Uterus (tissue), 4 donors: ENCODE measurements around the gene ACTBL2. TPM values are rescaled to one million over a fixed set of nuclear protein-coding genes. Genes with fewer than 3 reads are reported as not detected.
A peak's percentile ranks its signal among the peaks of the same experiment; 100 is the strongest.

ENCODE experiments used
- DNase-seq, 2 donors: peaks; one replicate each; pipeline ENCODE4 v3.0.0-alpha.2; 2019 to 2020
- H3K27ac ChIP-seq, 2 donors: fragments of 200-600 bp; sonication (generic); 1 replicate in 1 of 2; 2 replicates in 1 of 2; pipeline ENCODE4 v1.5.1; 2016 to 2018
- H3K27me3 ChIP-seq, 2 donors: fragments of 200-600 bp; sonication (generic); one replicate each; pipeline ENCODE4 v1.5.1; 2018 to 2019; ENCODE audit warnings: control low read depth in 1 of 2
- H3K36me3 ChIP-seq, 2 donors: fragments of 200-600 bp; sonication (generic); one replicate each; pipeline ENCODE4 v1.5.1; 2019; ENCODE audit warnings: control low read depth in 1 of 2
- H3K4me1 ChIP-seq, 2 donors: fragments of 200-600 bp; sonication (generic); one replicate each; pipeline ENCODE4 v1.5.1; 2018 to 2019; ENCODE audit warnings: control low read depth in 1 of 2
- H3K4me3 ChIP-seq, 2 donors: fragments of 200-600 bp; sonication (generic); 1 replicate in 1 of 2; 2 replicates in 1 of 2; pipeline ENCODE4 v1.5.1; 2018 to 2019; ENCODE audit warnings: mild to moderate bottlenecking in 1 of 2
- H3K9me3 ChIP-seq, 2 donors: fragments of 200-600 bp; sonication (generic); one replicate each; pipeline ENCODE4 v1.5.1; 2019; ENCODE audit warnings: control low read depth in 1 of 2
- CTCF ChIP-seq, 4 experiments: fragments of 200-600 bp in 2 of 4; fragments of 450-650 bp in 2 of 4; sonication (generic) in 2 of 4; IDR thresholded peaks; one replicate each; pipeline ENCODE4 v1.5.1; 2016 to 2019; ENCODE audit warnings: antibody characterized with exemption in 4 of 4, mild to moderate bottlenecking in 2 of 4, moderate library complexity in 1 of 4
- POLR2A ChIP-seq, 2 donors: fragments of 450-650 bp; IDR thresholded peaks; one replicate each; pipeline ENCODE4 v1.6.1; 2016; ENCODE audit warnings: antibody characterized with exemption in 2 of 2, mild to moderate bottlenecking in 1 of 2, moderate library complexity in 1 of 2
- intact Hi-C: fragments of 100-400 bp; cut with DNase I; formaldehyde crosslinking; loops from one replicate; pipeline ENCODE4 v1.15.1; 2023; ENCODE audit warnings: low total_unique reads
- total RNA-seq, 4 donors: library from RNA; depleted of rRNA in 3 of 4; stranded (reverse); fragments of >200 nt in 3 of 4; gene quantifications; one replicate each; pipeline versions ENCODE4 v1.1.0 to v1.2.4, GENCODE V29; 2014 to 2023
- donor health status: DM: yes; HTN: yes; CAD: no.

The ACTBL2 gene
- total RNA-seq, 4 donors from 2014 or later, result not detected

GRCh38 chr5:57499262-57500050 lies 16.8 kb upstream of the ACTBL2 start:
- Histone ChIP-seq H3K27ac (no peak overlapping the region), H3K4me1 (no peaks in the 10 kb centered on the region), H3K9me3 (no peaks in the 10 kb centered on the region), H3K4me3 (no peak overlapping the region), H3K36me3 (no peaks in the 10 kb centered on the region), H3K27me3 (no peaks in the 10 kb centered on the region)
- TF ChIP-seq POLR2A (IDR thresholded peaks at IDR 0.05), result no peak
- peak; percentile 40 to 68 (median 46) for TF ChIP-seq CTCF (IDR thresholded peaks at IDR 0.05)
- intact Hi-C loops, result no loop called here
- DNase-seq, result no peak

- Histone ChIP-seq H3K4me1 (no peaks in the 10 kb centered on the region), H3K4me3 (no peak overlapping the region), H3K27ac (no peak overlapping the region), H3K36me3 (no peaks in the 10 kb centered on the region), H3K9me3 (no peaks in the 10 kb centered on the region), H3K27me3 (no peaks in the 10 kb centered on the region)
- DNase-seq, result no peak
- intact Hi-C loops, result no loop called here
- TF ChIP-seq CTCF (IDR thresholded peaks at IDR 0.05) (no peak), POLR2A (IDR thresholded peaks at IDR 0.05) (no peak)
Measured at GRCh38 chr5:57497733-57498132, 15.1 kb upstream of the ACTBL2 start.

- no peaks in the 10 kb centered on the region for H3K4me1 ChIP-seq
- no peak overlapping the region for H3K27ac ChIP-seq
- H3K27me3 ChIP-seq, result no peaks in the 10 kb centered on the region
Measured at GRCh38 chr5:57495285-57496086, 12.9 kb upstream of the ACTBL2 start.

GRCh38 chr5:57494104-57495098 lies 11.8 kb upstream of the ACTBL2 start:
- no peak overlapping the region for H3K4me3 ChIP-seq
- no peaks in the 10 kb centered on the region for H3K9me3 ChIP-seq
- TF ChIP-seq POLR2A (IDR thresholded peaks at IDR 0.05) (no peak), CTCF (IDR thresholded peaks at IDR 0.05) (no peak)
- intact Hi-C loops, result no loop called here
- H3K27me3 ChIP-seq, result no peaks in the 10 kb centered on the region
- H3K36me3 ChIP-seq, result no peaks in the 10 kb centered on the region
- no peak for DNase-seq
- H3K4me1 ChIP-seq, result no peaks in the 10 kb centered on the region
- no peak overlapping the region for H3K27ac ChIP-seq

More at GRCh38 chr5:57495285-57496086, 12.9 kb upstream of the ACTBL2 start:
- Histone ChIP-seq H3K9me3 (no peaks in the 10 kb centered on the region), H3K36me3 (no peaks in the 10 kb centered on the region), H3K4me3 (no peak overlapping the region)
- intact Hi-C loops, result no loop called here
- TF ChIP-seq CTCF (IDR thresholded peaks at IDR 0.05) (no peak), POLR2A (IDR thresholded peaks at IDR 0.05) (no peak)
- DNase-seq, result no peak
